ENCODE results near the gene ZKSCAN2. TPM values are rescaled to one million over a fixed set of nuclear protein-coding genes. Genes with fewer than 3 reads are reported as not detected.

The ZKSCAN2 gene
- total RNA-seq, 3 donors from 2014 or later: 3.9 to 5.0 (median 4.6) TPM

DNA sequence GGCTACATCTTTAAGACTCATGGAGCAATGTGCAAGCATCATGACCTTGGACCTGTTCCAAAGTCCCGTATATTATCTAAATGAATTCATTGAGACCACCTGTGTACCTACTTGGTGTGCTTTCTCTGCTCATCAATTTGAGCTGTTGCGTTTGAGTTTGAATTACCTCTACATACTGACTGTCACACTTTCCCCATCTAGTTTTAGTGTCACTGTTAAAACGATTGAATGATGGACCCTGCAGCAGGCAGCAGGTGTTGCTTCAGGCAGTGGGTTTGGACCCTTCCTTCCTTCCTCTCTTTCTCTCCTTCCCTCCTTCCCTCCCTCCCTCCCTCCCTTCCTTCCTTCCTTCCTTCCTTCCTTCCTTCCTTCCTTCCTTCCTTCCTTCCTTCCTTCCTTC is 33.9 kb upstream of the ZKSCAN2 start:
- Histone ChIP-seq H3K27ac (no peak overlapping the region), H3K36me3 (no peaks in the 10 kb centered on the region), H3K4me1 (no peaks in the 10 kb centered on the region), H3K9me3 (no peaks in the 10 kb centered on the region), H3K4me3 (no peak overlapping the region), H3K27me3 (no peaks in the 10 kb centered on the region)
- DNase-seq (ENCODE audit: low spot score in 2 of 2): no peak
- TF ChIP-seq POLR2A (IDR thresholded peaks at IDR 0.05) (no peak), POLR2AphosphoS5 (IDR thresholded peaks at IDR 0.05) (no peak)
- TF ChIP-seq, protein P1, sequence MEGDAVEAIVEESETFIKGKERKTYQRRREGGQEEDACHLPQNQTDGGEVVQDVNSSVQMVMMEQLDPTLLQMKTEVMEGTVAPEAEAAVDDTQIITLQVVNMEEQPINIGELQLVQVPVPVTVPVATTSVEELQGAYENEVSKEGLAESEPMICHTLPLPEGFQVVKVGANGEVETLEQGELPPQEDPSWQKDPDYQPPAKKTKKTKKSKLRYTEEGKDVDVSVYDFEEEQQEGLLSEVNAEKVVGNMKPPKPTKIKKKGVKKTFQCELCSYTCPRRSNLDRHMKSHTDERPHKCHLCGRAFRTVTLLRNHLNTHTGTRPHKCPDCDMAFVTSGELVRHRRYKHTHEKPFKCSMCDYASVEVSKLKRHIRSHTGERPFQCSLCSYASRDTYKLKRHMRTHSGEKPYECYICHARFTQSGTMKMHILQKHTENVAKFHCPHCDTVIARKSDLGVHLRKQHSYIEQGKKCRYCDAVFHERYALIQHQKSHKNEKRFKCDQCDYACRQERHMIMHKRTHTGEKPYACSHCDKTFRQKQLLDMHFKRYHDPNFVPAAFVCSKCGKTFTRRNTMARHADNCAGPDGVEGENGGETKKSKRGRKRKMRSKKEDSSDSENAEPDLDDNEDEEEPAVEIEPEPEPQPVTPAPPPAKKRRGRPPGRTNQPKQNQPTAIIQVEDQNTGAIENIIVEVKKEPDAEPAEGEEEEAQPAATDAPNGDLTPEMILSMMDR (IDR thresholded peaks at IDR 0.05): no peak
- intact Hi-C loops (cut with DNase I; ENCODE audit: low total_unique reads): no loop called here

DNA sequence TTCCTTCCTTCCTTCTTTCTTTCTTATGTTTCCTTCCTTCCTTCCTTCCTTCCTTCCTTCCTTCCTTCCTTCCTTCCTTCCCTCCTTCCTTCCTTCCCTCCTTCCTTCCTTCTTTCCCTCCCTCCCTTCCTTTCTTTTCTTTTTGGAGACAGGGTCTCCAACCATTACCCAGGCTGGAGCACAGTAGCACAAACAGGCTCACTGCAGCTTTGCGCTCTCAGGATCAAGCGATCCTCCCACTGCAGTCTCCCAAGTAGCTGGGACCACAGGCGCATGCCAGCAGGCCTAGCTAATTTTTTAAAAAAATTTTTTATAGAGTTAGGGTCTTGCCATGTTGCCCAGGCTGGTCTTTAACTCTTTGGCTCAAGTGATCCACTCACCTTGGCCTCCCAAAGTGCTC is 31.8 kb upstream of the ZKSCAN2 start:
- intact Hi-C loops (cut with DNase I; ENCODE audit: low total_unique reads): no loop called here
- DNase-seq (ENCODE audit: low spot score in 2 of 2): no peak
- no peak for TF ChIP-seq POLR2AphosphoS5 (IDR thresholded peaks at IDR 0.05)
- no peak for TF ChIP-seq POLR2A (IDR thresholded peaks at IDR 0.05)
- TF ChIP-seq, protein P1 (IDR thresholded peaks at IDR 0.05): no peak

DNA sequence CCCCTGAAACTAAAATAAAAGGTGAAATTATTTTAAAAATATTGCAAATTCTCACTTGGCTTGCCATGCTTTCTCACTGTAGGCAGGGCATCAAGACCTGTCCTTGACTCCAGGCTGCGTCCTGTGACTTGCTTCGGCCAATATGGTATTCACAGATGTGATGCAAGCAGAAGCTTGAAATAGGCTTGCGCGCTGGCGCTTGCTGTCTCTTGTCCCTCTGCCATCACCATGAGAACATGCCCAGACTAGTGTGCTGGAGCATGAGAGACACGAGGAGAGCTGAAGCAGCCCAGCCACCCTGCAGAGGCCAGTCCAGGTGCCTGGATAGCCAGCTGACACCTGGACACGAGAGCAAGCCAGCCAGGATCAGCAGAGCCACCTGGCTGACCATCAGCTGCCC is 21.8 kb upstream of the ZKSCAN2 start:
- no peak for DNase-seq (ENCODE audit: low spot score in 2 of 2)
- no peaks in the 10 kb centered on the region for H3K4me1 ChIP-seq
- H3K27me3 ChIP-seq: no peaks in the 10 kb centered on the region
- TF ChIP-seq POLR2A (IDR thresholded peaks at IDR 0.05) (no peak), POLR2AphosphoS5 (IDR thresholded peaks at IDR 0.05) (no peak)
- TF ChIP-seq, protein P1 (IDR thresholded peaks at IDR 0.05): no peak
- no peak overlapping the region for H3K4me3 ChIP-seq
- H3K36me3 ChIP-seq: no peaks in the 10 kb centered on the region
- H3K9me3 ChIP-seq: peaks cover 0 to 2% of the 10 kb centered on the region in 2 donors
- intact Hi-C loops (cut with DNase I; ENCODE audit: low total_unique reads): no loop called here
- H3K27ac ChIP-seq: no peak overlapping the region

More for the DNA sequence above, 31.8 kb upstream of the ZKSCAN2 start:
- no peak overlapping the region for H3K4me3 ChIP-seq
- no peak overlapping the region for H3K27ac ChIP-seq
- H3K36me3 ChIP-seq: no peaks in the 10 kb centered on the region
- H3K27me3 ChIP-seq: no peaks in the 10 kb centered on the region
- H3K4me1 ChIP-seq: no peaks in the 10 kb centered on the region
- peaks cover 0 to 8% of the 10 kb centered on the region in 2 donors for H3K9me3 ChIP-seq

DNA sequence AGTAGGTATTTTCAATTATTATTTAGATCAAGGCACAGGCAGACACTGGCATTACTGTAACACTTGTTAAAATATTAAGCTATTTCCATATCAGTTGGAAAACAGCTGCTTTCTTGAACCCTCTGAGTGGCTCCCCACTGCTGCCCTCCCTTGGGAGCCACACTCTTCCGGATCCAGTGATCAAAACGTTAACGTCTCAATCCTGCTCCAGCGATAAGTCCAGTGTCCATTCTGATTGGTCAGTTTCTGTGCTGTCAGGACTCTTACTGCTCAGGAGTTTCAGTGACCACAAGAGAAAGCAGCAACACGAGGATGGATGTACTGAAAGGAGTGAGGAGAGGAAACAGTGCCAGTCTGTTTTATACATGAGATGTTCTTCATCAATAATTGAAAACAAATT is 13.8 kb upstream of the ZKSCAN2 start:
- no peak overlapping the region for H3K4me3 ChIP-seq
- H3K27ac ChIP-seq: no peak overlapping the region
- H3K4me1 ChIP-seq: no peaks in the 10 kb centered on the region
- intact Hi-C loops (cut with DNase I; ENCODE audit: low total_unique reads): no loop called here
- H3K27me3 ChIP-seq: no peaks in the 10 kb centered on the region
- TF ChIP-seq POLR2A (IDR thresholded peaks at IDR 0.05) (no peak), POLR2AphosphoS5 (IDR thresholded peaks at IDR 0.05) (no peak)
- TF ChIP-seq, protein P1 (IDR thresholded peaks at IDR 0.05): no peak
- no peak for DNase-seq (ENCODE audit: low spot score in 2 of 2)
- no peaks in the 10 kb centered on the region for H3K36me3 ChIP-seq
- no peaks in the 10 kb centered on the region for H3K9me3 ChIP-seq

DNA sequence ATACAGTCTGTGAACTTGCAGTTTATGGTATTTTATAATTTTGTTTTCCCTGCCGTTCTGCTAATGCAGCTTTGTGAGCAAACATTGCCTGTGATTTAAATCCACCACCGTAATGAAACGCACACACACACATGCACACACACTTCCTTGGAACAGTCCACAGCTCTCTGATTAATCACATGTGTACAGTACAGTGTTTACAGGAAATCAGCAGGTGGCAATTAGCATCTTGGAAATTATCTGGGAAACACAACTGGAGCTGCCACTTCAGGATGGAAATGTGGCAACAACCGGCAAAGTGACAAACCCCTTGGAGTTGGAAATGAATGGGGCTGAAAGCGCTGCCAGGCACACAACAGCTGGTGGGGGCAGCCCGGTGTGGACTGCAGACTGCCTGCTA is 12.9 kb upstream of the ZKSCAN2 start:
- H3K27me3 ChIP-seq: no peaks in the 10 kb centered on the region
- no peaks in the 10 kb centered on the region for H3K9me3 ChIP-seq
- H3K36me3 ChIP-seq: no peaks in the 10 kb centered on the region
- no peaks in the 10 kb centered on the region for H3K4me1 ChIP-seq
- intact Hi-C loops (cut with DNase I; ENCODE audit: low total_unique reads): no loop called here
- TF ChIP-seq POLR2A (IDR thresholded peaks at IDR 0.05): no peak
- no peak for TF ChIP-seq POLR2AphosphoS5 (IDR thresholded peaks at IDR 0.05)
- TF ChIP-seq, protein P1 (IDR thresholded peaks at IDR 0.05): no peak
- no peak overlapping the region for H3K27ac ChIP-seq
- H3K4me3 ChIP-seq: no peak overlapping the region
- DNase-seq (ENCODE audit: low spot score in 2 of 2): no peak

Measured in breast epithelium (tissue), 4 donors.